SK-N-SH treated with all-trans-retinoic acid at 6 μM for 48 hours (cell line): ENCODE results near the gene PIPOX.

ENCODE experiments used
- ATAC-seq: fragments of 200-7000 bp; cut with Tn5 transposase; 3 replicates; pipeline ENCODE4 v1.9.1; 2020; ENCODE audit warnings: mild to moderate bottlenecking, moderate library complexity
- ARNTL ChIP-seq: fragments of 450-650 bp; formaldehyde crosslinking; IDR thresholded peaks from 2 replicates; pipeline ENCODE4 v1.5.0; 2020; ENCODE audit warnings: low read depth, mild to moderate bottlenecking, moderate library complexity, borderline replicate concordance
- BACH2 ChIP-seq: fragments of 250-450 bp; sonication (Bioruptor Pico); IDR thresholded peaks from 2 replicates; pipeline ENCODE4 v1.9.0; 2021; ENCODE audit warnings: mild to moderate bottlenecking, borderline replicate concordance
- CREB5 ChIP-seq: fragments of 250-450 bp; sonication (Bioruptor Pico); IDR thresholded peaks from 2 replicates; pipeline ENCODE4 v1.5.1; 2020; ENCODE audit warnings: low read depth, mild to moderate bottlenecking, moderate library complexity
- CSDC2 ChIP-seq: fragments of 250-450 bp; sonication (Bioruptor Pico); IDR thresholded peaks from 2 replicates; pipeline ENCODE4 v1.5.0; 2020; ENCODE audit warnings: mild to moderate bottlenecking, moderate library complexity
- ESRRG ChIP-seq: fragments of 250-450 bp; sonication (Bioruptor Pico); IDR thresholded peaks from 2 replicates; pipeline ENCODE4 v1.6.1; 2021; ENCODE audit warnings: mild to moderate bottlenecking
- GLIS3 ChIP-seq: fragments of 250-450 bp; sonication (Bioruptor Pico); IDR thresholded peaks from 2 replicates; pipeline ENCODE4 v1.5.0; 2020; ENCODE audit warnings: mild to moderate bottlenecking, moderate library complexity
- ISL1 ChIP-seq: fragments of 250-450 bp; sonication (Bioruptor Pico); IDR thresholded peaks from 2 replicates; pipeline ENCODE4 v2.1.2; 2022; ENCODE audit warnings: mild to moderate bottlenecking, moderate library complexity
- OSR1 ChIP-seq: fragments of 250-450 bp; sonication (Bioruptor Pico); IDR thresholded peaks from 2 replicates; pipeline ENCODE4 v1.8.0; 2022; ENCODE audit warnings: moderate library complexity, mild to moderate bottlenecking, inconsistent platforms
- PATZ1 ChIP-seq: fragments of 250-450 bp; sonication (Bioruptor Pico); IDR thresholded peaks from 2 replicates; pipeline ENCODE4 v1.8.0; 2020; ENCODE audit warnings: mild to moderate bottlenecking, moderate library complexity, borderline replicate concordance
- RARB ChIP-seq: fragments of 250-450 bp; sonication (Bioruptor Pico); IDR thresholded peaks from 2 replicates; pipeline ENCODE4 v1.8.0; 2021; ENCODE audit warnings: mild to moderate bottlenecking, moderate library complexity
- TCF4 ChIP-seq: fragments of 250-450 bp; sonication (Bioruptor Pico); IDR thresholded peaks from 2 replicates; pipeline ENCODE4 v1.8.0; 2021; ENCODE audit warnings: mild to moderate bottlenecking, moderate library complexity, borderline replicate concordance
- TSHZ2 ChIP-seq: fragments of 250-450 bp; sonication (Bioruptor Pico); IDR thresholded peaks from 2 replicates; pipeline ENCODE4 v1.5.0; 2020; ENCODE audit warnings: mild to moderate bottlenecking, moderate library complexity
- ZC3H10 ChIP-seq: fragments of 250-450 bp; sonication (Bioruptor Pico); IDR thresholded peaks from 2 replicates; pipeline ENCODE4 v1.5.1; 2021; ENCODE audit warnings: mild to moderate bottlenecking, moderate library complexity
- ZFP3 ChIP-seq: fragments of 250-450 bp; sonication (Bioruptor Pico); IDR thresholded peaks from 2 replicates; pipeline ENCODE4 v1.5.0; 2020; ENCODE audit warnings: mild to moderate bottlenecking, moderate library complexity
- ZFP30 ChIP-seq: fragments of 450-650 bp; formaldehyde crosslinking; IDR thresholded peaks from 2 replicates; pipeline ENCODE4 v1.5.0; 2022; ENCODE audit warnings: mild to moderate bottlenecking, moderate library complexity
- ZNF565 ChIP-seq: fragments of 450-650 bp; formaldehyde crosslinking; conservative IDR thresholded peaks from 2 replicates; pipeline ENCODE4 v1.5.0; 2020; ENCODE audit warnings: low read depth, mild to moderate bottlenecking, moderate library complexity
- ZNF70 ChIP-seq: fragments of 450-650 bp; formaldehyde crosslinking; IDR thresholded peaks from 2 replicates; pipeline ENCODE4 v1.5.0; 2020; ENCODE audit warnings: mild to moderate bottlenecking, moderate library complexity
- ZNF8 ChIP-seq: fragments of 450-650 bp; formaldehyde crosslinking; IDR thresholded peaks from 2 replicates; pipeline ENCODE4 v1.5.0; 2020; ENCODE audit warnings: mild to moderate bottlenecking, moderate library complexity
- TF ChIP-seq, protein P1 (sequence below): fragments of 250-450 bp; sonication (Bioruptor Pico); IDR thresholded peaks from 2 replicates; pipeline ENCODE4 v1.5.1; 2021; ENCODE audit warnings: mild to moderate bottlenecking, moderate library complexity
- TF ChIP-seq, protein P2 (sequence below): fragments of 250-450 bp; sonication (Bioruptor Pico); IDR thresholded peaks from 2 replicates; pipeline ENCODE4 v1.8.0; 2021; ENCODE audit warnings: low read depth, mild to moderate bottlenecking, moderate library complexity, borderline replicate concordance

Gene PIPOX

GRCh38 chr17:29070308-29070707, 27.4 kb downstream of the PIPOX start (continued):
- TF ChIP-seq, protein P1, sequence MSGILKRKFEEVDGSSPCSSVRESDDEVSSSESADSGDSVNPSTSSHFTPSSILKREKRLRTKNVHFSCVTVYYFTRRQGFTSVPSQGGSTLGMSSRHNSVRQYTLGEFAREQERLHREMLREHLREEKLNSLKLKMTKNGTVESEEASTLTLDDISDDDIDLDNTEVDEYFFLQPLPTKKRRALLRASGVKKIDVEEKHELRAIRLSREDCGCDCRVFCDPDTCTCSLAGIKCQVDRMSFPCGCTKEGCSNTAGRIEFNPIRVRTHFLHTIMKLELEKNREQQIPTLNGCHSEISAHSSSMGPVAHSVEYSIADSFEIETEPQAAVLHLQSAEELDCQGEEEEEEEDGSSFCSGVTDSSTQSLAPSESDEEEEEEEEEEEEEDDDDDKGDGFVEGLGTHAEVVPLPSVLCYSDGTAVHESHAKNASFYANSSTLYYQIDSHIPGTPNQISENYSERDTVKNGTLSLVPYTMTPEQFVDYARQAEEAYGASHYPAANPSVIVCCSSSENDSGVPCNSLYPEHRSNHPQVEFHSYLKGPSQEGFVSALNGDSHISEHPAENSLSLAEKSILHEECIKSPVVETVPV (CRISPR knock-in tag): no peak
- TF ChIP-seq ZNF565 (CRISPR knock-in tag) (no peak), ARNTL (no peak), RARB (no peak), ZFP3 (CRISPR knock-in tag) (no peak)
- TF ChIP-seq, all 23 proteins: peak for 0

DNA sequence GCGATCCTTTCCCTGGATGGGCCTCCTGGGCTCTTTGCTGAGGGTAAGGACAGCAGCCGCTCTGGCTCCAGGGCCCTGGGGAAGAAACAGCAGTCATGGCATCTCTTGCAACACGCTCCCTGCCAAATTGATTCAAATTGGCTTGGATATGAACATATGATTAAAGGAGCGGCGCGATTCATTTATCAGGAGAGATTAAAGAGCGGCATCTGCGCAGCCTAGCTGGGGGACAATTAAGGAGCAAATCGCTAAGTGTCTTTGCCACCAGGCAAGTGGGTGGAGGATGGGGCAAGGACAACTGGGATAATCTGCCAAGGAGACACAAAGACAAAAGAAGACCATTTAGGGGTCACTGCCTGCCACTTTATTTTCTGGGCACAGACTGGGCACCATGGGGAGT, 27.8 kb downstream of the PIPOX start:
- no peak for TF ChIP-seq CSDC2 (CRISPR knock-in tag)
- no peak for TF ChIP-seq ESRRG (CRISPR knock-in tag)
- no peak for TF ChIP-seq ISL1
- TF ChIP-seq, protein P1 (CRISPR knock-in tag): no peak
- no peak for TF ChIP-seq ZNF70
- TF ChIP-seq ZC3H10 (CRISPR knock-in tag): no peak
- TF ChIP-seq OSR1 (CRISPR knock-in tag): no peak
- TF ChIP-seq RARB: no peak
- TF ChIP-seq GLIS3 (CRISPR knock-in tag): no peak
- no peak for TF ChIP-seq TSHZ2 (CRISPR knock-in tag)
- TF ChIP-seq PATZ1 (CRISPR knock-in tag): no peak
- TF ChIP-seq ZFP30 (CRISPR knock-in tag): no peak
- no peak for ATAC-seq

DNA sequence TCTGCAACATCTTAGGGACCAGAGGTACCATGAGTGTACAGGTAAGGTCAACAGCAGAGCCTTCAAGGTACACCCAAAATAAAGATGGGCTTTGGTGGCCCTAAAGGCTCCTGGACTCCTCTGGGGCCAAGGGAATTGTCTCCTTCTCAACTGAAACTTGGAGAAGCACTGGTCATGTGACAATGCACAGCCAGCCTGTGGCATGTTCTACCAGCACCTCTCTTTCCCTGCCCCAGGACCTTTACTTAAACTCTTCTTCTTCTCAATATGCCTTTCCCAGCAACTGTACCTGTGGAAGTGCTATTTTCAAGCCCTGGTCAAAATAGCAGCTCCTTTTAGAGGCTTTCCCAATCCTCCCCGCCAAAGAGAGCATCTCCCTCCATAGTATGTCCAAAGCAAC, 28.4 kb downstream of the PIPOX start:
- ATAC-seq: no peak
- TF ChIP-seq CSDC2 (CRISPR knock-in tag) (no peak), OSR1 (CRISPR knock-in tag) (no peak), ZNF70 (no peak), ZFP30 (CRISPR knock-in tag) (no peak), BACH2 (CRISPR knock-in tag) (no peak), CREB5 (CRISPR knock-in tag) (no peak), ZNF8 (CRISPR knock-in tag) (no peak), ESRRG (CRISPR knock-in tag) (no peak), RARB (no peak), GLIS3 (CRISPR knock-in tag) (no peak), TSHZ2 (CRISPR knock-in tag) (no peak), TCF4 (no peak), ZNF565 (CRISPR knock-in tag) (no peak), ZFP3 (CRISPR knock-in tag) (no peak)
- TF ChIP-seq, protein P2, sequence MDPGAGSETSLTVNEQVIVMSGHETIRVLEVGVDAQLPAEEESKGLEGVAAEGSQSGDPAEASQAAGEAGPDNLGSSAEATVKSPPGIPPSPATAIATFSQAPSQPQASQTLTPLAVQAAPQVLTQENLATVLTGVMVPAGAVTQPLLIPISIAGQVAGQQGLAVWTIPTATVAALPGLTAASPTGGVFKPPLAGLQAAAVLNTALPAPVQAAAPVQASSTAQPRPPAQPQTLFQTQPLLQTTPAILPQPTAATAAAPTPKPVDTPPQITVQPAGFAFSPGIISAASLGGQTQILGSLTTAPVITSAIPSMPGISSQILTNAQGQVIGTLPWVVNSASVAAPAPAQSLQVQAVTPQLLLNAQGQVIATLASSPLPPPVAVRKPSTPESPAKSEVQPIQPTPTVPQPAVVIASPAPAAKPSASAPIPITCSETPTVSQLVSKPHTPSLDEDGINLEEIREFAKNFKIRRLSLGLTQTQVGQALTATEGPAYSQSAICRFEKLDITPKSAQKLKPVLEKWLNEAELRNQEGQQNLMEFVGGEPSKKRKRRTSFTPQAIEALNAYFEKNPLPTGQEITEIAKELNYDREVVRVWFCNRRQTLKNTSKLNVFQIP (CRISPR knock-in tag): no peak
- TF ChIP-seq, protein P1 (CRISPR knock-in tag): no peak
